ENCODE measurements around the gene PDCD6IP.
A peak's percentile ranks its signal among the peaks of the same experiment; 100 is the strongest.
"Not testable (repeated sequence)": the region's sequence is repeated elsewhere in the genome, so short reads cannot be mapped to it uniquely, and the experiment has no call there.

PDCD6IP gene, protein sequence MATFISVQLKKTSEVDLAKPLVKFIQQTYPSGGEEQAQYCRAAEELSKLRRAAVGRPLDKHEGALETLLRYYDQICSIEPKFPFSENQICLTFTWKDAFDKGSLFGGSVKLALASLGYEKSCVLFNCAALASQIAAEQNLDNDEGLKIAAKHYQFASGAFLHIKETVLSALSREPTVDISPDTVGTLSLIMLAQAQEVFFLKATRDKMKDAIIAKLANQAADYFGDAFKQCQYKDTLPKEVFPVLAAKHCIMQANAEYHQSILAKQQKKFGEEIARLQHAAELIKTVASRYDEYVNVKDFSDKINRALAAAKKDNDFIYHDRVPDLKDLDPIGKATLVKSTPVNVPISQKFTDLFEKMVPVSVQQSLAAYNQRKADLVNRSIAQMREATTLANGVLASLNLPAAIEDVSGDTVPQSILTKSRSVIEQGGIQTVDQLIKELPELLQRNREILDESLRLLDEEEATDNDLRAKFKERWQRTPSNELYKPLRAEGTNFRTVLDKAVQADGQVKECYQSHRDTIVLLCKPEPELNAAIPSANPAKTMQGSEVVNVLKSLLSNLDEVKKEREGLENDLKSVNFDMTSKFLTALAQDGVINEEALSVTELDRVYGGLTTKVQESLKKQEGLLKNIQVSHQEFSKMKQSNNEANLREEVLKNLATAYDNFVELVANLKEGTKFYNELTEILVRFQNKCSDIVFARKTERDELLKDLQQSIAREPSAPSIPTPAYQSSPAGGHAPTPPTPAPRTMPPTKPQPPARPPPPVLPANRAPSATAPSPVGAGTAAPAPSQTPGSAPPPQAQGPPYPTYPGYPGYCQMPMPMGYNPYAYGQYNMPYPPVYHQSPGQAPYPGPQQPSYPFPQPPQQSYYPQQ

DNA sequence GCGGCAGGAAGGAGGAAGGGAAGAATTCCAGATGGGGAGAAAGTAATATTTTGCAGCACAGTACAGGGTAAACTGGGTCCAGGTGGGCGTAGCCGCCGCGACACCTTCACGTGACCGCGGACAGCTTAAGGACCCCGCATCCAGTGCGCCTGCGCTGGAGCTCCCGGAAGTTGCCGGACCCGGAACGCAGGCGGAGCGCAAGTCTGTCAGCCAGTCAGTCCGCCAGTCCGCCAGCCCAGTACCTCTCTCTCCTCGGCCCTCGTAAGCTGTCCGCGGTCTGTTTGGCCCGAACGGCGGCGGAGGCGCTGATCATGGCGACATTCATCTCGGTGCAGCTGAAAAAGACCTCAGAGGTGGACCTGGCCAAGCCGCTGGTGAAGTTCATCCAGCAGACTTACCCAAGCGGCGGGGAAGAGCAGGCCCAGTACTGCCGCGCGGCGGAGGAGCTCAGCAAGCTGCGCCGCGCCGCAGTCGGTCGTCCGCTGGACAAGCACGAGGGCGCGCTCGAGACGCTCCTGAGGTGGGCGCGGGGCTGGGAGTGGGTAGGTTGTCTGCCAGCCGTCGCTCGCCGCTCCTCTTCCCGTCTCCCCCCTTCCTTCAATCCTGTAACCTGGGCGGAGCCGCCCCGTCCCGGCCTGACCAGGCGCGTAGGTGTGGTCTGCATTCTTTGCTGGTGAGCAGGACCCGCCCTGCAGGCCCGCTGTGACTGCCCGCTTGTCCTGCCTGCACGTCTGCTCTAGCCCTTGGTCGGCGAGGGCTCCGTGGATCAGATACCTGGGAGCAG is at the start of gene PDCD6IP:
Gene PDCD6IP, plus strand, starts transcription at position 213 of the 784 bp plus-strand sequence. Its CDS starts 99 bp downstream, at position 312.
- peak; percentile 91 for DNase-seq

DNA sequence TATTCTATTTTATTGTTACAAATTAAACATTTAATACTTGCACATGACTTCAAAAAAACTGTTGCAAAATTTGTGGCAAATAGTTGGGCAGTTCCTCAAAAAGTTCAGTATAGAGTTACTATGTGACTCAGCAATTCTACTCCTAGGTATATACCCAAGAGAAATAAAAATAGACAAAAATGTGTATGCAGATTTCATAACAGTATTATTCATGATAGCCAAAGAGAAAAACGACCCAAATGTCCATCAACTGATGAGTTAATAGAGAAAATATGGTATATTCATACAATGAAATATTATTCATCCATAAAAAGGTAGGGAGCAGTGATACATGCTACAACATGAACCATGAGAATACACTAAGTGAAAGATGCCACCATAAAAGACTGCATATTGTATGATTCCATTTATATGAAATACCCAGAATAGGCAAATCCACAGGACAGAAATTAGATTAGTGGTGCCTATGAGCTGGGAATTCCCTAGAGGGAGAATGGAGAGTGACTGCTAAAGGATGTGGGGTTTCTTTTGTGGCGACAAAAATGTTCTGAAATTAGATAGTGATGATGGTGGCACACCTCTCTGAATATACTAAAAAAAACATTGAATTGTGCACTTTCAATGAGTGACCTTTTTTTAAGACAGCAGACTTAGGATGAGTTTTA is 48.8 kb upstream of the PDCD6IP start:
- no peak for DNase-seq

DNA sequence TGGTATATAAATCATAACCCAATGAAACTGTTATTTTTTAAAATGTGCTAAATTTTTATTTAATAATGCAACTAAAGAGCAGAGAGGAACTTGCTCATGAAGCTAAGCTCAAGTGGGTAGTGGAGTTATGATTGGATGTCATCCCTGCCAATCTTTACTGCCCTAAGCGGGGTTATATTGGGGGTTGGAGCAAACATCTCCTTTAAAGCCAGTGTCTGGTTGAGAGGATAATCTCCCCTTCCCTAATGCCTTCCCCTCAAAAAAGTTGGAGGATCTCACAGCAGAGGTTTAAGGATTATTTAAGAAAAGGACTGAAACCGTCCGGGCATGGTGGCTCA is 48.2 kb upstream of the PDCD6IP start:
- no peak for DNase-seq

DNA sequence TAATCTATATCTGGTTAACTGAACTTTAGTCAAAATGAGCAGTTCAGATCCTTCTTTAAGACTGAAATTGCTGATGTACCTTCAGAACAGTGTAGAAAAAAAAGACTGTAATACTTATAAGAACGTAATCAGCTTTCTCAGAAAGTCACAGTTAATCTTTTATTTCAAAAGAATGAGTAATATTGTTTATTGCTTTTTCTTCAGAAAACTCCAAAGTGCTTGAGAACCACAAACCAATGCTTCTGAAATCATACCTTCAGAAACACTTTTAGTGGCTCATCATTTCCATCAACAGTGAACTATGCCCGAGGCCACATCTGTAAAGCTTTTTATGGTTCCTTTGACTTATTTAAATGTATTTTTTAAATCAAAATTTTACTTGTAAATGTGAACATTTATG is 47.1 kb upstream of the PDCD6IP start:
- no peak for DNase-seq

DNA sequence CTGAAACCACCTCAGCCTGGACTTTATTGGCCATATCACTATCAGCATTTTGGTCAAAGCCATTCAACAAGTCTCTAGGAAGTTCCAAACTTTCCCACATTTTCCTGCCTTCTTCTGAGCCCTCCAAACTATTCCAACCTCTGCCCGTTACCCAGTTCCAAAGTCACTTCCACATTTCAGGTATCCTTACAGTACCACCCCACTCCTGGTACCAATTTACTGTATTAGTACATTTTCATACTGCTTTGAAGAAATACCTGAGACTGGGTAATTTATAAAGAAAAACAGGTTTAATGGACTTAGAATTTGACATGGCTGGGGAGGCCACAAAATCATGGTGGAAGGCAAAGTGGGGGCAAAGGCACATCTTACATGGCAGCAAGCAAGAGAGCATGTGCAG is 44.0 kb upstream of the PDCD6IP start:
- DNase-seq: not testable (repeated sequence)

DNA sequence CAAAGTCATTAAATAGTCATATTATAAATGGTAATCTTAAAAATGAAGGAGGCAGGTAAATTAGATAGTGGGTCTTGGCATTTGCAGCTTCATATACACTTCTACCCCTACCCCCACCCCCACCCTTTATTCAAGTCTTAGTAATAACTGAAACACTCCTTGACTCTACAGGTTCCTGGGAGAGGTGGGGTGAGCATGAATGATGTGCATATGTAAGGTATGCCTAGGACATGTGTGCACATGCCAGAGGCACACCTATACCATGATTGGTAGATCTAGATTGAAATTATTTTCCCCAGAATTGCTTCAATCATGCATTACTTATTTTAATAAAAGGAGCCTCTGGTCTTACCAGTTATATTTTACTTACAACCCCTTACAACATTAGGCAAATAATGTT is 40.1 kb upstream of the PDCD6IP start:
- no peak for DNase-seq

DNA sequence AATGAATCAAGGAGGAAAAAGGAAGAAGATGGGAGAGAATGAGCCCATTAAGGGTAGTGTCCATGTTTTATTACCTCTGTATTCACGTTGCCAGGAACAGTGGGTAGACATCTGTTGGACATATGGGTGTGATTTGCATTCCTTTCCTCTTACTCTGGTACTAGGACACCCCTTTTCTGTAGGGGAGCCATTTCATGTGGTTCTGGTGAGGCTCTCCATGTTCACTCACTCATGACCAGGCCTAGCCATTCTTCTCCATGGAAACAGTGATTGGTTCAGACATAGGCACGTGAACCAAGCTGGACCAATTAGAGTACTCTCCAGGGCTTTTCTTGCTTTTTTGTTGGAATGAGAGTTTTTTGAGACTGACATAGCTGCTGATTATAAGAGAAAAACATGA is 39.6 kb upstream of the PDCD6IP start:
- no peak for DNase-seq

DNA sequence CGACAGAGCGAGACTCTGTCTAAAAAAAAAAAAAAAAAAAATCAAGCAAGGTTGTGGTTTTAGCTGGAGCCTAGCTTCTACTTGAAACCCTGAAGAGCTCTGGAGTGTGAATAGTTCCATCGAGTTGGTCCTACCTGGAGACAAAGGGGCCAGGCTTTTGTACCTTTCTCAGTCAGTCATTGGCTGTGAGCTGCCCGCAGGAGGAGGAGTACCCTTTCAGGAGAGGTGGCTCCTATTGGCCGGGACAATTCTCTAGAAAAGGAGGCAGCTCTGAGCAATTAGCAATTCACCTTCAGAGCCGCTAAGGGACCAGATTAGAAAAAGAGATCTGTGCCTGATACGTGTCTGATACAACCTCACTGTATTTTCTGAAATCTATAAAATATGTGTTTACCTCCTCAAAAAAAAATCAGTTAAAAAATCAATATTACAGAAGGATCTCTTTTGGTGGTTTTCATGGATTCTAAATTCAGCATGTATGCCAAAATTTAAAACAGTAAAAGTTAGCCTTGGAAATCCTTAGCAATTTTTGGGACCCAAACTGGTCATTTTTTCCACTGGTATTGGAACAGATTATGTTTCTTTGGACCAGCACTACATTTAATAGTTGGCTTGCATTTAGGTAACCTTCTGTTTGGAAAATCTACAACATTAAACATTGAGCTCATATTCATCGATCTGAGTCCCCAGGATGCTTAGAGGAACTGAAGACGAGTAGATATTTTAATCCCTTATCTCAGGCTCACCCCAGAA is 29.7 kb upstream of the PDCD6IP start:
- DNase-seq: no peak

DNA sequence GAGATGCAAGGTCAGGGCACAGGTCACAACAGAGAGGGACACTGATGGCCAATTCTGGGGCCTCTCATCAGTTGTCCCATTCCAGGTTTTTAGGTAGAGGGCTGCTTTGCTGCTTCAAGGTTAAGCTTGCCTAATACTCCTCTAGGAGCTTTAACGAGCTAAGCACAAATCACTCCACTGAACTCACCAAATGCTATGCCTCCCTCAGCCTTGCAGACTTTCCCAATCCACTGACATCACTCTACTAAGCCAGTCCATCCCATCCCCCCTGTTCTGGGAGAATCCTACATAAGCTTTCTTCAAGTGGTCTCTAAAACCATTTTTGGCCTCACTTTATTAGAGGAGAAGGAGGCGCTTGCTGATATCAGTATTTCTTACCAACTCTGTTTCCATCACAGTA is 24.8 kb upstream of the PDCD6IP start:
- DNase-seq: no peak

DNA sequence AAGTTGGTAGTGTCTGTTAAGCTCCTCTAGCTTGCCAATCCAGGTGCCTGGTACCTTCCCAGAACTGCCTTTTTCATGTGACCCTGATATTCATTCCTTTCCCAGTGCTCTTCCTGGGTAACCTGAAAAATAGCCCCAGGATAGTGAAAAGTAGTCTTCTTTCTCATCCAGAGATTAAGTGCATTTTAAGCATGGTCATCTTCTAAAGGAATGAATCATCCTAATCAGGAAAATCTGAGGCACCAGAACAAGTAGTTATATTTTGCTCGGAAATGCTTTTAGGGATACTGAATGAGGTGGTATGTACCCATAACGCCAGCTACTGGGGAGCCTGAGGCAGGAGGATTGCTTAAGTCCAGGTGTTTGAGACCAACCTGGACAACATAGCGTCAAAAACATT is 23.1 kb upstream of the PDCD6IP start:
- no peak for DNase-seq

DNA sequence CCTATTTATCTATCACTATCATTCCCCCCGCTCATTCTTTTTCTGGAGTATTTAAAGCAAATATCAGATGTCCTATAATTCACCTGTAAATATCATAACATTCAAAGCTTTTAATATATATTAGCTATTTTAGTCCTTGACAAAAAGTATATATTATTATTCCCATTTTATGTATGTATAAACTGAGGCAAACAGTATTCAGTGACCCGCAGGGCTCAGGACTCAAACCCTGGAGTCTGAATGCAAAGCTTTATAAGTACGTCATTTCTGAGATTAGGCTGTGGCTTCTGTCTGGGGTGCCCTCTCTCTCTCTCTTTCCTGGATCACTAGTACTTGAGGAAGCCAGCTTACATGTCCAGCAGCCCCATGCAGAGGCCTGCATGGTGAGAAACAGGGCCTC is 20.4 kb upstream of the PDCD6IP start:
- no peak for DNase-seq

DNA sequence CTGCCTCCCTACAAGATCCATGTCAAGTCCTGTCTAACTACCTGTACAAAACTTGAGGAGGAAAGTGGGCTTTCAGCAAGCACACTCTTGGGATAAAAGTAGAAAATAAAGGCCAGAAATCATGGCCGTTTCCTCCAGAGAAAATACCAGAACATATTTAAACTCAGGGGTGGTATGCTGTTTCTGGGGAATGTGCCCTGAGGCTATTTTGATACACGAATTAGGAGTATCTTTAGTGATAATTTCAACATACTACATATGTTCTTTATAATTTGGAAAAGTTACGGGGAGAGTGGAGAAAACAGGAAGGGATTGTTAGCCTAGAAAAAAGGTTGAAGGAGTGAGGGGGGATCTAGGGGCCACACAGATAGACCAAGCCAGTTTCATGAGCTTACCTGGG is 18.7 kb upstream of the PDCD6IP start:
- DNase-seq: no peak

DNA sequence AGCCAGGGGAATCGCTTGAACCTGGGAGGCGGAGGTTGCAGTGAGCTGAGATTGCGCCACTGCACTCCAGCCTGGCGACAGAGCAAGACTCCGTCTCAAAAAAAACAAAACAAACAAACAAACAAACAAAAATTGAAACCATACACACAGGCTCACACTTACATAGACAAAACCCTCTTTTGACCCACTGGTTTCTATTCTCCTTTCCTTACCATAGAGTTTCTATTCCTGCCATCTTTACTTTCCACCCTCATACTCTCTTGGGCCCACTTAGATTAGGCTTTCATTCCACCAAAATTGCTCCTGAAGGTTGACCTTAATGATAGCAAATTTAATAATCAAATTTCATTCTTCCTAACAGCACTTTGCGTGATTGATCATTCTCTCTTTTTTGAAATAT is 17.0 kb upstream of the PDCD6IP start:
- DNase-seq: not testable (repeated sequence)

DNA sequence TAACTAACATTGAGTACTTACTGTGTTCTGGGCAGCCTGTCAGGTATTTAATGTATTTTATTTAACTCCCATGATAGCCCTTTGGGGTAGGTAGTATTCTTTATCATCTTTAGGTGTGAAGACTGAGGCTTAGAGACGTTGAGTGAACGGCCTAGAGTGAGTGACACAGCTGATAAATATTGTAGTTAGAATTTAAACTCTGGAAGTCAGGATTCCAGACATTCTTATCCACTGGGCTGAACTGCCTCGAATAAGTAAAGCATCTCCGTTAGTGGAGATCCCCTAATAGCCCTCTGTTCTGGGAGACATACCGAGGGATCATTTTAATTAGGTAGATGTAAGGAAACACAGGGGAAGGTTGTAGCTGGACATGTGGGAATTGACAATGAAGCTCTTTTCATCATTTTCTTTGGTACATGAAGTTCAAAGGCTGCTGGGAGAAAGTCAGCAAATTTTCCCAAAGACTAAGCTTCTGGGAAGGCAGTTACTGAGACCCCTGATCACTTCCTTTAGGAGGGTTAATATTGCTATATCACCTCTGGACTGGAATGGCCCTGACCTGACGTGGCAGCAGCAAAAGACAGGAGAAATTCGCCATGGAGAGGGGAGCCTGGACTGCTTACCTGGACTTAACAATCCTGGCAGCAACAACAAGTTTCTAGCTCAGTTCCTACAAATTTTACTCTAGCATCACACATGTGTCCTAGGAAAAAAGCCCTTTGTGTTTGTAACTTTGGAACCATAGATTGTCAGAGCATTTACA is 11.7 kb upstream of the PDCD6IP start:
- no peak for DNase-seq

DNA sequence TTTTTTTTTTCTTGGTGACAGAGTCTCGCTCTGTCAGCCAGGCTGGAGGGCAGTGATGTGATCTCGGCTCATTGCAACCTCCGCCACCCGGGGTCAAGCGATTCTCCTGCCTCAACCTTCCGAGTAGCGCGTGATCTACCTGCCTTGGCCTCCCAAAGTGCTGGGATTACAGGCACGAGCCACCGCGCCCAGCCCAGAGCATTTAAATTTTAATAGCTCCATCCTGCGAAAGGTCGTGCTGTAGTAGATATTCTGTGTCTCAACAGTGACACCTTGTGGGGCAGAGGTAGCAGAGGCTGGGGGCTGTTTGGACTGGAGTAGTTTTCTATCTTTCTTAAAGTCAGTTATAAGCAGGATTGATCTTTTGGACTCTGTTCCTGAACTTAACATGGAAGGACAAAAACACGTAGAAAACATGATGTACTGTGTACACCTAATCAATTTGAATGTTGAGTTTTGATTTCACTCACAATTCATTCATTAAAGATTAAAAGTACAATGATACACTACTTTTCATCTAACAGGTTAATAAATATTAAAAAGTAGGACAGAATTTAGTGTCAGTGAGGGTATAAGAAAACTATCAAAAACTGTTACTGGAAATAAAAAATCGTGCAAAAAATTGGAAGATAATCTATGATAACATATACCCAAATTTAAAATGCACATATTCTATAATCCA is 11.0 kb upstream of the PDCD6IP start:
- DNase-seq: peak; percentile 36

DNA sequence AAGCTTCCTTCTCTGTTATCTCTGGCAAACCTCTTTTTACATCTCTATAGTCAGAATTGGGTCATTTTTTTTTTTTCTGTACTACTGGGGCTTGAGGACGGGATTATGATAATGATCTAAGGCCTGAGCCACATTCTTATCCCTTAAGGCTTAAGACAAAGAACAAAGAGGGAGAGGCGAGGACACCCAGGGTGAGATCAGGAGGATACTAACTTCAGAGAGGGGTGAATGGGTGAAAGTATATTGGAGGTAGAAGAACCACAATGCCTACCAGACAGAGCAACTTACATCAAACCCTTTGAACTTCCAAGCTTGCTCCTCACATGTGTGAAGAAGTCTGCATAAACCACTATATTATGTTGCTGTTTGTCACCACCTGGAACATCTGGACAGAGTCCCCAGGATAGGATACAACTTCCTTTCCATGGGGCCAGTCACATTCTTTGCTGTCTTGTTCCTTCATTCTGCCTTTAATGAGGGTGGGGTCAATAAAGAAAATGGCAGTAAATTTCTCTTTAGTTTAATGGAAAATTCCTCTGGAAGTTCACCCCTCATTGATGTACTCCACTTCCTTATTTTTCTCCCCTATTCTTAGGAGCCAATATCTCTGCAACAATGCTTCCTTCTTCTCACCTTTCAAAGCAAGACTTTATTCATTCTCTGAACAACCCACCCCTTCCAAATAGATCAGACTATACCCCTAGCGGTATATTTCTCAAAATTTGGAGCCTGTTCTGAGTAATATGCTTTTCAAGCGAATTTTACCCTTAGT is 9.1 kb upstream of the PDCD6IP start:
- DNase-seq: no peak

DNA sequence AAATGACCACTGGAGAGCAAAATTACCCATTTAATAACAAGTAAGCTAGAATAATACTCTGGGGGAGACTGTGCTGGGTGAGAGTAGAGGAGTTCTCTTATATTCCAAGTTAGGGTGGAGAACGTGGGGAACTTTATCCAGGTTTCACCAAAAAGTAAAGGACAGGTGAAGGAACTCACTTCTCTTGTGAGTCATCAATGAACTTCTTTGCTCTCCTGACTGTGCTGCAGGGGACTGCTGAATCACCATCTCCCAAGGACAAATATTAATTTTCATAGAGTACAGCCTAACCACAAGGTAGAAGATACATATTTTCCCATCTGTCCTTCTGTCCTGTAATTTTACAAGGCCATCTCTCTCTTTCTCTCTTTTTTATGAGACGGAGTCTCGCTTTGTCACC is 8.3 kb upstream of the PDCD6IP start:
- DNase-seq: no peak

DNA sequence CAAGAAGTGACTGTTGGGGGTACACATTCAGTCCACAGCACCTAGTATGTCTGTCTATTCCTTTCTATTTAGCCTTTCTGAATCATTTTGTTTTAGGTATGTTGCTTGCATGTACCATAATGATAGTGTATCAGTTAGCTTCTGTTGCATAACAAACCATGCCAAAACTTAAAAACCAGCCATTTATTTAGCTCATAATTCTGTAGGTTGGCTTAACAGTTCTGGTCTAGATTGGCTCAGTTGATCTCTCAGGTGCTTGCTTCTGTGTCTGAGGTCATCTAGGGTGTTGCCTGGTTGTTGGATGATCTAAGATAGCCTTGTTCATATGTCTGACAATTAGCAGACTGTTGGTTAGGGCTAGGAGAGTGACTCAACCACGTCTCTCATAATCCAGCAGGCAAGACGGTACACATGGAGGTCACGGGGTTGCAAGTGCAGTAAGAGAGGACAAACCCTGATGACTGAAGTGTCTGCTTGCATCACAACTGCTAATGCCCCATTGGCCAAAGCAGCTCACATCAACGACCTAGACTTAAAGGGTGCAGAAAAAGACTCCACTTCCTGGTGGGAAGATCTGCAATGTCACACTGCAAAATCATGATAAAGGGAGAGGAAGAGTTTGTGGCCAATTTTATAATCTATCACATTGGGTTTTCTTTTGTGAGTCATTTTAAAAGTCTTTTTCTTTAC is 6.8 kb upstream of the PDCD6IP start:
- no peak for DNase-seq

DNA sequence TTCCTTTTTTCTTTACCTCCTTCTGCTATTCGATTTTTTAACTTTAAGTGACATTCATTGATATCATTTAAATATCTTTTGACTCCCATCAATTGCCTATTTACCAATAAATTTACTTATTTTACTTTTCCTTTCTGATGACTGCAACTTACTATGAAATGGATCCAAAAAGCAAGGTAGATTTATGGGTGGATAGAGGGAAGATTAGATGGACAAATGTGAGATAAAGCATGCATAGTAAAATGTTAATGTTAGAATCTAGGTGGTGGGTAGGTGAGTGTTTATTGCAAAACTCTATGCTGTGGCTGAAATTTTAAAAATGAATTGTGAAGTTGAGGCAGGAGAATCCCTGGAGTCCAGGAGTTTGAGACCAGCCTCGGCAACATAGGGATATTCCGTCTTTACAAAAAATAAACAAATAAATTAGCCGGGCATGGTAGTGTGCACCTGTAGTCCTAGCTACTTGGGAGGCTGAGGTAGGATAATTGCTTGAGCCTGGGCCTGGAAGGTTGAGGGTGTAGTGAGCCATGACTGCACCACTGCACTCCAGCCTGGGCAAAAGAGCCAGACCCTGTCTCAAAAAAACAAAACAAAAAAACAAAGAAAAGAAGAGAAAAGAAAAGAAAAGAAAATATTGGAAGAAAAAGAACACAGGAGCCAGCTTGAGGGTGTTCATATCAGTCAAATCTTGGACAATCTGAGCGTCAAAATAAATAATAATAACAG is 6.1 kb upstream of the PDCD6IP start:
- DNase-seq: no peak

Data from stimulated activated CD4-positive, alpha-beta T cell treated with anti-CD3 and anti-CD28 coated beads, Interleukin-4, amount 100 ng/mL, for 1 hour (primary cell).